Measurements from ENCODE around the gene KCNG4. TPM values are rescaled to one million over a fixed set of nuclear protein-coding genes. Genes with fewer than 3 reads are reported as not detected.

Gene KCNG4
- total RNA-seq, 2 donors from 2014 or later = not detected

- H3K9me3 ChIP-seq = no peaks in the 10 kb centered on the region
- WGBS = 86% methylated on average over 9 of the region's 9 CpGs
- no peaks in the 10 kb centered on the region for H3K4me1 ChIP-seq (replicated peaks)
- no peak overlapping the region for H3K4me3 ChIP-seq
- TF ChIP-seq POLR2A (IDR thresholded peaks at IDR 0.05) (no peak), CTCF (IDR thresholded peaks at IDR 0.05) (no peak), POLR2AphosphoS5 (IDR thresholded peaks at IDR 0.05) (no peak)
- intact Hi-C loops (cut with DNase I) = no loop called here
- no peaks in the 10 kb centered on the region for H3K36me3 ChIP-seq
- H3K27ac ChIP-seq = no peak overlapping the region
- H3K27me3 ChIP-seq (replicated peaks; ENCODE audit: insufficient read depth) = peaks cover 4% of the 10 kb centered on the region
- no peak for DNase-seq (ENCODE audit: low spot score)
Observed at GRCh38 chr16:84242839-84243238, 3.0 kb upstream of the KCNG4 start.

GRCh38 chr16:84241778-84242177 is 2.0 kb upstream of the KCNG4 start:
- no peaks in the 10 kb centered on the region for H3K4me1 ChIP-seq (replicated peaks)
- TF ChIP-seq POLR2AphosphoS5 (IDR thresholded peaks at IDR 0.05) (no peak), POLR2A (IDR thresholded peaks at IDR 0.05) (no peak), CTCF (IDR thresholded peaks at IDR 0.05) (no peak)
- H3K9me3 ChIP-seq = no peaks in the 10 kb centered on the region
- H3K36me3 ChIP-seq = no peaks in the 10 kb centered on the region
- H3K4me3 ChIP-seq = no peak overlapping the region
- intact Hi-C loops (cut with DNase I) = no loop called here
- WGBS = 87% methylated on average over 1 of the region's 1 CpG
- H3K27me3 ChIP-seq (replicated peaks; ENCODE audit: insufficient read depth) = peaks cover 4% of the 10 kb centered on the region
- no peak for DNase-seq (ENCODE audit: low spot score)
- H3K27ac ChIP-seq = no peak overlapping the region

GRCh38 chr16:84240455-84240854 is 643 bp upstream of the KCNG4 start:
- 87% methylated on average over 2 of the region's 2 CpGs for WGBS
- peaks cover 4% of the 10 kb centered on the region for H3K27me3 ChIP-seq (replicated peaks; ENCODE audit: insufficient read depth)
- intact Hi-C loops (cut with DNase I) = no loop called here
- no peak overlapping the region for H3K27ac ChIP-seq
- no peaks in the 10 kb centered on the region for H3K4me1 ChIP-seq (replicated peaks)
- no peaks in the 10 kb centered on the region for H3K9me3 ChIP-seq
- no peak overlapping the region for H3K4me3 ChIP-seq
- no peaks in the 10 kb centered on the region for H3K36me3 ChIP-seq
- DNase-seq (ENCODE audit: low spot score) = no peak
- TF ChIP-seq CTCF (IDR thresholded peaks at IDR 0.05) = no peak
- TF ChIP-seq POLR2A (IDR thresholded peaks at IDR 0.05) = no peak
- no peak for TF ChIP-seq POLR2AphosphoS5 (IDR thresholded peaks at IDR 0.05)

DNA sequence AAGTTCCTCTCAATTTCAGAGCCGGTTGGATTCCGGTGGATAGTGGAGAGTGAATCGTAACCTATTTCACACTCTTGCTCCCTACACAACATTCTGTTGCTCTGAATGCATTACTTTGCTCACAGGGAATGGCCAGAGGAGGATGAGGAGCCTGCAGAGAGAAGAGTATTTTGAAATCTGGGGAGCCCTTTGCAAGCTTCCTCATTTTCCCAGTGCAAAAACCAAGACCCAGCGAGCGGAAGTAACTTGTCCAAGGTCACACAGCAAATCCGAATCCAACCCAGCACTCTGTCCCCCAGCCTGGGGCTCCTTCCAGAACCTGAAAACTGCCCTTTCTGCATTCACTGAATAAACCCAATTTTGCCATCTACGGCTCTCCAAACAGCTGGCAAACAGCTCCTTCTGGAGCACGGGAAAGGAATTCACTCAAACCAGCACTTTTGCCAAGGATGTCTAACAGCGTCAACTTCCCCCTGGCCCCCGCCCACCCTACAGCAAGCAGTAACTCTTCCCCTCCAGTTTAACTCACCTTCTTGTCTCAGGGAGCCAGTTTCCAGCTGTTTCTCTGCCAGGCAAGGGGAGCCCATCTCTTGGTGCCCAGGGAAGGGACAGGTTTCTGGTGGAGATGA is 557 bp downstream of the KCNG4 start:
- Histone ChIP-seq H3K27ac (no peak overlapping the region), H3K27me3 (replicated peaks; ENCODE audit: insufficient read depth) (peaks cover 4% of the 10 kb centered on the region), H3K4me3 (no peak overlapping the region), H3K9me3 (no peaks in the 10 kb centered on the region), H3K36me3 (no peaks in the 10 kb centered on the region), H3K4me1 (replicated peaks) (no peaks in the 10 kb centered on the region)
- TF ChIP-seq POLR2A (IDR thresholded peaks at IDR 0.05) (no peak), POLR2AphosphoS5 (IDR thresholded peaks at IDR 0.05) (no peak), CTCF (IDR thresholded peaks at IDR 0.05) (no peak)
- DNase-seq (ENCODE audit: low spot score) = no peak
- 52% methylated on average over 10 of the region's 10 CpGs for WGBS
- intact Hi-C loops (cut with DNase I) = loop anchor here (10.0 kb wide), 1 partner anchor 66 kb away; no protein-coding TSS in a partner anchor
